ENCODE data around the gene UTF1.
"Not testable (repeated sequence)": the region's sequence is repeated elsewhere in the genome, so short reads cannot be mapped to it uniquely, and the experiment has no call there.

UTF1 gene

DNA sequence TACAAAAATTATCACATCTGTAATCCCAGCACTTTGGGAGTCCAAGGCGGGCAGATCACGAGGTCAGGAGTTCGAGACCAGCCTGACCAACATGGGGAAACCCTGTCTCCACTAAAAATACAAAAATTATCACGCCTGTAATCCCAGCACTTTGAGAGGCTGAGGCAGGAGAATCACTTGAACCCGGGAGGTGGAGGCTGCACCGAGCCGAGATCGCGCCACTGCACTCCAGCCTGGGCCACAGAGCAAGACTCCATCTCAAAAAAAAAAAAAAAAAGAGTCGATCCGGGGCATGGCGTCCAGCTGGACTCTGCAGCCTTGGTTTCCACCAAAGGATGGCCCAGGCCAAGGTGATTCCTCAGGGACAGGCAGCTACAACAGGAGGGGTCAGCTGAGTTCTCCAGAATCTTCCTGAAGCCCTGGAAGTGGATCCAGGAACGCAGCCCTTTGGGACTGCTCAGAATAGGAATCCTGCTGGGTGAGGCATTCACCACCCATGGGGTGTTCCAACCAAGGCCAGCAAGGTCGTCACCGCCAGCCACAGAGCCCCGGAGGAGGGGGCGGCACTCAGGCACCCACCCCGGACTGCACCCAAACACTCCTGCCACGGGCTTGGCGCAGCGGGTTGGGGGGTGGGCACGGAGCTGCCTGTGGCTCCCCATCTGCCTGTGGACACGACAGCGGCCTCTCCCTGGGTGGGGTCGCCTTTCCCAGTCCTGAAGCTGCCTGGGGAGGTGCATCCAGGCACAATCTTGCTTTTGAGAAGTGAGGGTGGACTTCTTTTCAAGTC lies 12.0 kb upstream of the UTF1 start:
- Histone ChIP-seq H3K27ac (ENCODE audit: low read depth in 2 of 2, low read length in 2 of 2) (no peak overlapping the region), H3K9me3 (ENCODE audit: control insufficient read depth in 2 of 2, low read length in 2 of 2) (no peaks in the 10 kb centered on the region), H3K9ac (ENCODE audit: low read depth in 1 of 2, low read length in 2 of 2) (no peak overlapping the region), H3K36me3 (ENCODE audit: control insufficient read depth in 2 of 2, insufficient read depth in 2 of 2, low read length in 2 of 2) (no peaks in the 10 kb centered on the region), H3K4me3 (ENCODE audit: low read length in 2 of 2) (no peak overlapping the region), H3K27me3 (ENCODE audit: control insufficient read depth in 2 of 2, insufficient read depth in 2 of 2, low read length in 2 of 2) (no peaks in the 10 kb centered on the region), H3K4me1 (ENCODE audit: control insufficient read depth in 2 of 2, insufficient read depth in 2 of 2, low read length in 2 of 2) (no peaks in the 10 kb centered on the region)

DNA sequence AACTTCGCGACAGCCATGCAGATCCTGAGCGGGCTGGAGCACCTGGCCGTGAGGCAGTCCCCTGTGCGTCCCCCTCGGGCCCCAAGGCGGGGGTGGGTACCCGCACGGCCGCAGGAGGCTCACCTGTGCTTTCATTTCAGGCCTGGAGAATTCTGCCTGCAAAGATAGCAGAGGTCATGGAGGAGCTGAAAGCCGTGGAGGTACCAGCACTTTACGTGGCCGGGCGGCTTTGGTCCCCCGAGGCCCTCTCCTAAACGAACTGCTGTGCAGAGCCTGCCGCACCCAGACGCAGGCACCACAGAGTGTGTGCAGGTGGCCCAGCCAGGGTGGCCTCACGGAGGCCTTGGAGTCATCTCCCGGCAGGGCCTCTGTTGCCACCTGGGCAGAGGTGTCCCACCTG lies 11.1 kb upstream of the UTF1 start:
- Histone ChIP-seq H3K27ac (ENCODE audit: low read depth in 2 of 2, low read length in 2 of 2) (no peak overlapping the region), H3K27me3 (ENCODE audit: control insufficient read depth in 2 of 2, insufficient read depth in 2 of 2, low read length in 2 of 2) (no peaks in the 10 kb centered on the region), H3K4me3 (ENCODE audit: low read length in 2 of 2) (no peak overlapping the region), H3K9me3 (ENCODE audit: control insufficient read depth in 2 of 2, low read length in 2 of 2) (no peaks in the 10 kb centered on the region), H3K36me3 (ENCODE audit: control insufficient read depth in 2 of 2, insufficient read depth in 2 of 2, low read length in 2 of 2) (no peaks in the 10 kb centered on the region), H3K9ac (ENCODE audit: low read depth in 1 of 2, low read length in 2 of 2) (no peak overlapping the region), H3K4me1 (ENCODE audit: control insufficient read depth in 2 of 2, insufficient read depth in 2 of 2, low read length in 2 of 2) (no peaks in the 10 kb centered on the region)

DNA sequence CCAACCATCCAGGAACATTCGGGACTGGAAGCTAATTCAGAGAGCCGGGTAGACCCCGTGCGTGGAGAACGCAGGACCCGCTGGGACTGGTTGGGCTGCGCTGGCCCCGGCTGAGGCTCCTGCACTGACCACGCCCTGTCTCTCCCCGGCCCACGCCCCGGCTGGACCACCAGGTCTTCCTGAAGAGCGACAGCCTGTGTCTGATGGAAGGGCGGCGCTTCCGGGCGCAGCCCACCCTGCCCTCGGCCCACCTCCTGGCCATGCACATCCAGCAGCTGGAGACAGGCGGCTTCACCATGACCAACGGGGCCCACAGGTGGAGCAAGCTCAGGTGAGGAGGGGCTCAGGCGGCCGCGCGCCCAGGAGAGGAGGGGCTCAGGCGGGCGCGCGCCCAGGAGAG lies 10.2 kb upstream of the UTF1 start:
- no peak overlapping the region for H3K27ac ChIP-seq (ENCODE audit: low read depth in 2 of 2, low read length in 2 of 2)
- H3K27me3 ChIP-seq (ENCODE audit: control insufficient read depth in 2 of 2, insufficient read depth in 2 of 2, low read length in 2 of 2): no peaks in the 10 kb centered on the region
- H3K36me3 ChIP-seq (ENCODE audit: control insufficient read depth in 2 of 2, insufficient read depth in 2 of 2, low read length in 2 of 2): no peaks in the 10 kb centered on the region
- H3K4me1 ChIP-seq (ENCODE audit: control insufficient read depth in 2 of 2, insufficient read depth in 2 of 2, low read length in 2 of 2): no peaks in the 10 kb centered on the region
- H3K9ac ChIP-seq (ENCODE audit: low read depth in 1 of 2, low read length in 2 of 2): no peak overlapping the region
- H3K4me3 ChIP-seq (ENCODE audit: low read length in 2 of 2): no peak overlapping the region
- H3K9me3 ChIP-seq (ENCODE audit: control insufficient read depth in 2 of 2, low read length in 2 of 2): no peaks in the 10 kb centered on the region

DNA sequence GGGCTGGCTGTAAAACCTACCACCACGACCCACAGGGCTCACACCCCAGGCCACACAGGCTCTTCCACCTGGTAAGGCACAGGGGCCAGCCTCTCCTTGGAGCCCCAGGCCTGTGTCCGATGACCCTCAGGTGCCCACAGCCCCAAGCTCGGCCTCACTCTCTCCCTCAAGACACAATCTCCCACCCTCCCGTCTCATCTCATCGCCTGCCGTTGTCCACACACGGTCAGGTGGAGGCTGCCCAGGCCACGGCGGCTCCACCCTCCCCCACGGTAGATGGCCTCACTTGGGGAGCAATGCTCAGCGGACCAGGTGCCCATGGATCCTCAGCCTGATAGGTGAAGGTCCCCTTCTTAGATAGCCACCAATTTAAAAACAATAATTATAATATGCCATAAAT lies 8.7 kb upstream of the UTF1 start:
- Histone ChIP-seq H3K27me3 (ENCODE audit: control insufficient read depth in 2 of 2, insufficient read depth in 2 of 2, low read length in 2 of 2) (no peaks in the 10 kb centered on the region), H3K4me3 (ENCODE audit: low read length in 2 of 2) (no peak overlapping the region), H3K36me3 (ENCODE audit: control insufficient read depth in 2 of 2, insufficient read depth in 2 of 2, low read length in 2 of 2) (no peaks in the 10 kb centered on the region), H3K4me1 (ENCODE audit: control insufficient read depth in 2 of 2, insufficient read depth in 2 of 2, low read length in 2 of 2) (no peaks in the 10 kb centered on the region), H3K27ac (ENCODE audit: low read depth in 2 of 2, low read length in 2 of 2) (no peak overlapping the region), H3K9ac (ENCODE audit: low read depth in 1 of 2, low read length in 2 of 2) (no peak overlapping the region), H3K9me3 (ENCODE audit: control insufficient read depth in 2 of 2, low read length in 2 of 2) (no peaks in the 10 kb centered on the region)

DNA sequence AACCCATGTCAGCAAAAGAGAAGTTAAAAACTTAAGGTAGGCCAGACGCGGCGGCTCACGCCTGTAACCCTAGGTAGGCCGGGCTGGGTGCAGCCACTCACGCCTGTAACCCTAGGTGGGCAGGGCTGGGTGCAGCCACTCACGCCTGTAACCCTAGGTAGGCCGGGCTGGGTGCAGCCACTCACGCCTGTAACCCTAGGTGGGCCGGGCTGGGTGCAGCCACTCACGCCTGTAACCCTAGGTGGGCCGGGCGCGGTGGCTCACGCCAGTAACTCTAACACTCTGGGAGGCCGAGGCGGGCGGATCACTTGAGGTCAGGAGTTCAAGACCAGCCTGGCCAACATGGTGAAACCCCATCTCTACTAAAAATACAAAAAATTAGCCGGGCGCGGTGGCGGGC lies 8.3 kb upstream of the UTF1 start:
- not testable (repeated sequence) for H3K9me3 ChIP-seq (ENCODE audit: control insufficient read depth in 2 of 2, low read length in 2 of 2); H3K27me3 ChIP-seq (ENCODE audit: control insufficient read depth in 2 of 2, insufficient read depth in 2 of 2, low read length in 2 of 2); H3K4me1 ChIP-seq (ENCODE audit: control insufficient read depth in 2 of 2, insufficient read depth in 2 of 2, low read length in 2 of 2); H3K36me3 ChIP-seq (ENCODE audit: control insufficient read depth in 2 of 2, insufficient read depth in 2 of 2, low read length in 2 of 2); H3K27ac ChIP-seq (ENCODE audit: low read depth in 2 of 2, low read length in 2 of 2); H3K9ac ChIP-seq (ENCODE audit: low read depth in 1 of 2, low read length in 2 of 2); H3K4me3 ChIP-seq (ENCODE audit: low read length in 2 of 2)

DNA sequence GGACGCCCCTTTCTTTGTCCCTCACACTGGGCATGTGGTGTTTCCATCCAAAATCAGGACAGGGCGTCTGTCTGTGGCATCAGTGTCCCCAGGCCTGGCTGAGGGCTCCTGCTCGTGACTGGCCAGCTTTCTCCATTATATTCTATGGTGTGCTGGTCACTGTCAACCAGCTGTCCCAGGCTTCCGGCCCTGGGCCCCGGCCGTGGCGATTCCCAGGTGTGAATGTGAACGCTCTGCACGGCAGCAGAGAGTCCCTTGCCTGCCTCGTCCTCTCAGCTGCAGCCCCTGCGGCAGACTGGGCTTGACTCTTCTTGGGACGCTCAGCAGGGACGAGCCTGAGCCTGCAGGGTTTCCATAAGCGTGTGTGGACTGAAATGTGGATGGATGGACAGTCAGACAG lies 5.9 kb upstream of the UTF1 start:
- Histone ChIP-seq H3K9me3 (ENCODE audit: control insufficient read depth in 2 of 2, low read length in 2 of 2) (no peaks in the 10 kb centered on the region), H3K4me1 (ENCODE audit: control insufficient read depth in 2 of 2, insufficient read depth in 2 of 2, low read length in 2 of 2) (no peaks in the 10 kb centered on the region), H3K4me3 (ENCODE audit: low read length in 2 of 2) (no peak overlapping the region), H3K27ac (ENCODE audit: low read depth in 2 of 2, low read length in 2 of 2) (no peak overlapping the region), H3K36me3 (ENCODE audit: control insufficient read depth in 2 of 2, insufficient read depth in 2 of 2, low read length in 2 of 2) (no peaks in the 10 kb centered on the region), H3K9ac (ENCODE audit: low read depth in 1 of 2, low read length in 2 of 2) (no peak overlapping the region), H3K27me3 (ENCODE audit: control insufficient read depth in 2 of 2, insufficient read depth in 2 of 2, low read length in 2 of 2) (peaks cover under 1 to 13% of the 10 kb centered on the region in 2 donors)

DNA sequence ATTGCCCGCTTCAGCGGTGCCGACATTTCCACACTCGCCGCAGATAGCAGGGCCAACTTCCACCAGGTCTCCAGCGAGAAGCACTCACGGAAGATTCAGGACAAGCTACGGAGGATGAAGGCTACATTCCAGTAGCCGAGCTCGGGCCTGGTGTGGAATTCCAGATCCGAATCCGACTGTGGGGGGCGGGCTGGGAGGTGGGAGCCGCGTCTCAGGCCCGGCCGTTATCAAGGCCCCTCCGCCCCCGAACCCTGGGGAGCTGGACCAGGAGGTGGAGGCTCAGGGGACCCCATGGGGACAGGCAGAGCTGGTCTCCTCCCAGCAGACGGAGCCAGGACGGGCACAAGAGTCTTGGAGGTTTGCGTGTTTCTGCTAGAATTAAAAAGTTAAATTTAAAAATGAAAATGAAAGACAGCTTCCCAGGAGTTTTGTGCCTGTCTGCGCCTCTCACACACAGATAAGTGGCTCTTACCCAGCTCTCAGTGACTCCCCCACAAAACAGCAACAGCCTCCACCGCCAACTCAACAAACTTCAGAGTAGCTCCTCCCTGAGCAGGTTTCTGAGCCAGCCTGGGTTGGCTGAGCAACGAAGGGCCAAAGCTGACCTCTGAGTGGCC lies 5.2 kb upstream of the UTF1 start:
- Histone ChIP-seq H3K4me1 (ENCODE audit: control insufficient read depth in 2 of 2, insufficient read depth in 2 of 2, low read length in 2 of 2) (no peaks in the 10 kb centered on the region), H3K36me3 (ENCODE audit: control insufficient read depth in 2 of 2, insufficient read depth in 2 of 2, low read length in 2 of 2) (no peaks in the 10 kb centered on the region), H3K9ac (ENCODE audit: low read depth in 1 of 2, low read length in 2 of 2) (no peak overlapping the region), H3K4me3 (ENCODE audit: low read length in 2 of 2) (no peak overlapping the region), H3K27ac (ENCODE audit: low read depth in 2 of 2, low read length in 2 of 2) (no peak overlapping the region), H3K27me3 (ENCODE audit: control insufficient read depth in 2 of 2, insufficient read depth in 2 of 2, low read length in 2 of 2) (peaks cover 5 to 17% of the 10 kb centered on the region in 2 donors), H3K9me3 (ENCODE audit: control insufficient read depth in 2 of 2, low read length in 2 of 2) (no peaks in the 10 kb centered on the region)

DNA sequence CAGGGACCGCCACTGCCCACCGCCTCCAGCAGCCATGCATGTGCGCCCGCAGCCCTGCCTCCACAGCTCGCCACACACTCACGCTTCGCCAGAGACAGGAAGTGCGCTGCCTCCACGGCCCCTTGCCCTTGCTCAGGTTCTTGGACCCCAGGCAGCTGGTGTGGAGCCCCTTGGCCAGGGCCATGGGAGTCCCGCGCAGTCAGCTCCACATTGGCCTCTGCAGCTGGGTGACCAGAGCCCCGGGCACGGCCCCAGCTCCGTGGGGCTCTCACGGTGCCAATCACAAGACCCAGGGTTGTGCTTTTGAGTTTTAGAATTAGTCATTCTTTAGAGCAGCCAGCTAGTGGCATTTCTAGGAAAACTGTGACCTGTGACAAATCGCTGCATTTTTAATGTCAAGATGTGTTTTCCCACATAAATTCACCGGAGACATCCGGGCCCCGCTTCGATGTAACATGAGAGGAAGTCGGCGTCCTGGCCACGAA lies 4.3 kb upstream of the UTF1 start:
- Histone ChIP-seq H3K4me1 (ENCODE audit: control insufficient read depth in 2 of 2, insufficient read depth in 2 of 2, low read length in 2 of 2) (no peaks in the 10 kb centered on the region), H3K36me3 (ENCODE audit: control insufficient read depth in 2 of 2, insufficient read depth in 2 of 2, low read length in 2 of 2) (no peaks in the 10 kb centered on the region), H3K27me3 (ENCODE audit: control insufficient read depth in 2 of 2, insufficient read depth in 2 of 2, low read length in 2 of 2) (peaks cover 5 to 17% of the 10 kb centered on the region in 2 donors), H3K4me3 (ENCODE audit: low read length in 2 of 2) (no peak overlapping the region), H3K9ac (ENCODE audit: low read depth in 1 of 2, low read length in 2 of 2) (no peak overlapping the region), H3K27ac (ENCODE audit: low read depth in 2 of 2, low read length in 2 of 2) (no peak overlapping the region), H3K9me3 (ENCODE audit: control insufficient read depth in 2 of 2, low read length in 2 of 2) (no peaks in the 10 kb centered on the region)

DNA sequence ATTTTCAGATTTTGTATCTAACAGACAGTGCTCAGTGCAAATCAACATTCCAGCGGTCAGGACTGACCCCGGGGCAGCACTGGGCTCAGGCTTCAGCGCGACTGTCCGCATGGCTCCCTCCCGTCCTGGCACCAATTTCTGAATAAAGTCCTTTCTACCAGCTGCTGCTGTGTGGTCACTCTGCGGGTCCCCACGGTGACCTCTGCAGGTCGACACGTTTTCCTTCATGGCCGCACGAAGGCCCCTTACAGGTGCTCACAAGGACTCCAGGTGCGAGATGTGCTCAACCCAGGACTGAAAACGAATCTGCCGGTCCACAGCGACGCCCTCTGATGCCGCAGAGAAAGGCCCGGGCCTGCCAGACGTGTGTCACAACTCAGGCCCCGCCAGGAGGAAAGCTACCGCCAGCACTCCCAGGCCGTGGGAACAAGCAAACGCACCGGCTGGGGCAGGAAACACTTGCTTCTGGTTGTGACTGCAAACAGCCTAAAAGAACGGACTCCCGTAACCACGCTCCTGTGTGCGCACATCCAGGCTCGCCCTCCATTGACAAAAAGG lies 3.7 kb upstream of the UTF1 start:
- Histone ChIP-seq H3K36me3 (ENCODE audit: control insufficient read depth in 2 of 2, insufficient read depth in 2 of 2, low read length in 2 of 2) (no peaks in the 10 kb centered on the region), H3K9me3 (ENCODE audit: control insufficient read depth in 2 of 2, low read length in 2 of 2) (no peaks in the 10 kb centered on the region), H3K27ac (ENCODE audit: low read depth in 2 of 2, low read length in 2 of 2) (no peak overlapping the region), H3K9ac (ENCODE audit: low read depth in 1 of 2, low read length in 2 of 2) (no peak overlapping the region), H3K4me1 (ENCODE audit: control insufficient read depth in 2 of 2, insufficient read depth in 2 of 2, low read length in 2 of 2) (no peaks in the 10 kb centered on the region), H3K4me3 (ENCODE audit: low read length in 2 of 2) (no peak overlapping the region), H3K27me3 (ENCODE audit: control insufficient read depth in 2 of 2, insufficient read depth in 2 of 2, low read length in 2 of 2) (peaks cover 7 to 17% of the 10 kb centered on the region in 2 donors)

DNA sequence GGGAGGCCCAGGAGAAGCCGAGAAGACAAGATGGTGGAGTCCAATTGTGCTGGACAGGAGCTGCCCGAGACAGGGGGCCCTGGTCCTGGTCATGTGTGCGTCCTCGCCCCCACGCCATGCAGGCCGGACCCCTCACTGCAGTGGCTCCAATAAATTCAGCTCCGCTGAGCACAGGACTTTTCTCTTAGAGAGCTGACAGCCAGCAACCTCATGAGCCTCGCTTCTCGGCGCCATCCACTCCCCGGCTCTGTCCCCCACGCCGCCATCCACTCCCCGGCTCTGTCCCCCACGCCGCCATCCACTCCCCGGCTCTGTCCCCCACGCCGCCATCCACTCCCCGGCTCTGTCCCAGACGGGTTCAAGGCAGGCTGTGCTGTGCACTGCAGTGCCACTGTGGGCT lies 2.8 kb upstream of the UTF1 start:
- Histone ChIP-seq H3K9me3 (ENCODE audit: control insufficient read depth in 2 of 2, low read length in 2 of 2) (no peaks in the 10 kb centered on the region), H3K4me1 (ENCODE audit: control insufficient read depth in 2 of 2, insufficient read depth in 2 of 2, low read length in 2 of 2) (no peaks in the 10 kb centered on the region), H3K36me3 (ENCODE audit: control insufficient read depth in 2 of 2, insufficient read depth in 2 of 2, low read length in 2 of 2) (no peaks in the 10 kb centered on the region), H3K9ac (ENCODE audit: low read depth in 1 of 2, low read length in 2 of 2) (no peak overlapping the region), H3K27ac (ENCODE audit: low read depth in 2 of 2, low read length in 2 of 2) (no peak overlapping the region), H3K4me3 (ENCODE audit: low read length in 2 of 2) (no peak overlapping the region), H3K27me3 (ENCODE audit: control insufficient read depth in 2 of 2, insufficient read depth in 2 of 2, low read length in 2 of 2) (peaks cover 15 to 20% of the 10 kb centered on the region in 2 donors)

Data from mucosa of rectum (tissue), 2 donors.